Caki2 (cell line): ENCODE data around the gene ZNF488. TPM values are rescaled to one million over a fixed set of nuclear protein-coding genes. Genes with fewer than 3 reads are reported as not detected.

Source experiments
- DNase-seq: peaks from one replicate; pipeline ENCODE4 v3.0.0-alpha.2; 2015; ENCODE audit warnings: low read depth
- in situ Hi-C: cut with HindIII; loops from 2 replicates; pipeline ENCODE4 v1.10.0; 2016; ENCODE audit warnings: low sequenced_read_pairs, low pct_unique_long_range_greater_than_20kb, mixed read lengths
- total RNA-seq: library from RNA; depleted of rRNA; stranded (reverse); fragments of >200 nt; shearing (Covaris generic); gene quantifications from 2 replicates; pipeline ENCODE4 v1.2.3, GENCODE V29; 2014; ENCODE audit warnings: low replicate concordance; rRNA removed

ZNF488 gene
- total RNA-seq, 1 experiment from 2014 or later, result 0.41 TPM

- DNase-seq, result no peak
- in situ Hi-C loops, result no loop called here
Observed at GRCh38 chr10:47326306-47326926, 57.7 kb downstream of the ZNF488 start.

GRCh38 chr10:47325303-47326291 is 58.5 kb downstream of the ZNF488 start:
- in situ Hi-C loops, result no loop called here
- DNase-seq, result no peak

GRCh38 chr10:47323636-47324296 is 60.3 kb downstream of the ZNF488 start:
- in situ Hi-C loops, result no loop called here
- no peak for DNase-seq

GRCh38 chr10:47323087-47323486 is 61.0 kb downstream of the ZNF488 start:
- DNase-seq, result no peak
- in situ Hi-C loops, result no loop called here

- in situ Hi-C loops, result no loop called here
- DNase-seq, result no peak
Observed at GRCh38 chr10:47322300-47323061, 61.6 kb downstream of the ZNF488 start, which contains the start of gene GDF2. Gene GDF2 (plus strand): TSS chr10:47322454. CDS start chr10:47322669, 215 bp downstream.

GRCh38 chr10:47321521-47322195 is 62.4 kb downstream of the ZNF488 start:
- in situ Hi-C loops, result no loop called here
- DNase-seq, result no peak

GRCh38 chr10:47320812-47321211 is 63.3 kb downstream of the ZNF488 start:
- in situ Hi-C loops, result no loop called here
- no peak for DNase-seq

- no peak for DNase-seq
- in situ Hi-C loops, result no loop called here
Observed at GRCh38 chr10:47319784-47320183, 64.3 kb downstream of the ZNF488 start.

GRCh38 chr10:47318706-47319105 is 65.4 kb downstream of the ZNF488 start:
- in situ Hi-C loops, result no loop called here
- DNase-seq, result peak; percentile 45

- in situ Hi-C loops, result no loop called here
- DNase-seq, result no peak
Observed at GRCh38 chr10:47317251-47317650, 66.8 kb downstream of the ZNF488 start.

GRCh38 chr10:47316131-47316530 is 68.0 kb downstream of the ZNF488 start:
- DNase-seq, result no peak
- in situ Hi-C loops, result no loop called here

Other genes with a start within 250 kb of the ZNF488 start
- not detected in 2 replicates for gene GDF10, start 84.1 kb downstream of the ZNF488 start, total RNA-seq
- not detected in 2 replicates for gene GDF2, start 61.8 kb downstream of the ZNF488 start, total RNA-seq
- not detected in 2 replicates for gene RBP3, start 35.9 kb downstream of the ZNF488 start, total RNA-seq
- gene ANXA8, start 99.8 kb upstream of the ZNF488 start, total RNA-seq, result 0.68 and 0.72 TPM in 2 replicates
- gene FAM25G, start 107.4 kb upstream of the ZNF488 start, total RNA-seq, result not detected in 2 replicates
- gene AGAP9, start 139.3 kb upstream of the ZNF488 start, total RNA-seq, result 2.6 and 3.4 TPM in 2 replicates